Activated B cell treated with CpG ODN at 0.5 μM for 24 hours (primary cell): ENCODE data around the gene SLC17A1. TPM values are rescaled to one million over a fixed set of nuclear protein-coding genes. Genes with fewer than 3 reads are reported as not detected.

ENCODE experiments used
- ATAC-seq: fragments of 200-7000 bp; cut with Tn5 transposase; one replicate; pipeline ENCODE4 v1.10.0; 2021; ENCODE audit warnings: low read depth, mild to moderate bottlenecking, moderate library complexity
- CTCF ChIA-PET: fragments of 350-600 bp; sonication (Branson Sonifier 250); formaldehyde crosslinking; loops from one replicate; lab custom pipeline; 2021; ENCODE audit warnings: antibody characterized with exemption; lab: Charles Lee
- POLR2A ChIA-PET: fragments of 350-600 bp; sonication (Branson Sonifier 250); formaldehyde crosslinking; loops from one replicate; lab custom pipeline; 2021; ENCODE audit warnings: antibody characterized with exemption; lab: Charles Lee
- DNase-seq: peaks from one replicate; pipeline ENCODE4 v3.0.0; 2022
- H3K27ac Mint-ChIP-seq: one replicate; pipeline ENCODE4 v1.8.0; 2020; ENCODE audit warnings: mixed read lengths
- H3K27me3 Mint-ChIP-seq: one replicate; pipeline ENCODE4 v1.8.0; 2021; ENCODE audit warnings: mixed read lengths
- H3K36me3 Mint-ChIP-seq: one replicate; pipeline ENCODE4 v1.8.0; 2021; ENCODE audit warnings: low read depth, mixed read lengths
- H3K4me1 Mint-ChIP-seq: one replicate; pipeline ENCODE4 v1.8.0; 2021; ENCODE audit warnings: mixed read lengths
- H3K4me3 Mint-ChIP-seq: one replicate; pipeline ENCODE4 v1.8.0; 2020; ENCODE audit warnings: mild to moderate bottlenecking, mixed read lengths
- H3K9me3 Mint-ChIP-seq: one replicate; pipeline ENCODE4 v1.8.0; 2020; ENCODE audit warnings: mixed read lengths
- CTCF ChIP-seq: fragments of 200-600 bp; IDR thresholded peaks from one replicate; pipeline ENCODE4 v1.8.0; 2022; ENCODE audit warnings: antibody characterized with exemption, mild to moderate bottlenecking
- intact Hi-C: fragments of 100-400 bp; cut with micrococcal nuclease; formaldehyde crosslinking; loops from one replicate; pipeline ENCODE4 v1.15.1; 2024
- total RNA-seq: library from RNA; stranded (reverse); gene quantifications from 2 replicates; pipeline ENCODE4 v1.2.3, GENCODE V29; 2022

SLC17A1 gene
- total RNA-seq, 1 donor from 2014 or later = not detected

GRCh38 chr6:25866011-25866410 is 34.2 kb upstream of the SLC17A1 start:
- Mint-ChIP-seq H3K27me3 (peaks cover 19% of the 10 kb centered on the region), H3K9me3 (no peaks in the 10 kb centered on the region), H3K27ac (no peak overlapping the region), H3K4me3 (no peak overlapping the region), H3K36me3 (no peaks in the 10 kb centered on the region), H3K4me1 (no peaks in the 10 kb centered on the region)
- no peak for ATAC-seq
- no peak for TF ChIP-seq CTCF
- ChIA-PET CTCF (no interaction called here), POLR2A (no interaction called here)
- intact Hi-C loops = no loop called here
- DNase-seq = no peak

GRCh38 chr6:25863360-25863759 is 31.5 kb upstream of the SLC17A1 start:
- intact Hi-C loops = no loop called here
- Mint-ChIP-seq H3K27me3 (peaks cover 24% of the 10 kb centered on the region), H3K4me1 (no peaks in the 10 kb centered on the region), H3K4me3 (no peak overlapping the region), H3K27ac (no peak overlapping the region), H3K36me3 (no peaks in the 10 kb centered on the region), H3K9me3 (no peaks in the 10 kb centered on the region)
- ATAC-seq (no peak), DNase-seq (no peak)
- ChIA-PET POLR2A (no interaction called here), CTCF (no interaction called here)
- TF ChIP-seq CTCF = no peak

GRCh38 chr6:25862199-25862598 is 30.3 kb upstream of the SLC17A1 start:
- ChIA-PET POLR2A (no interaction called here), CTCF (interaction anchor here (0.6 kb wide), 1 partner anchor 130 kb away, joined by 3 read pairs; no protein-coding TSS in a partner anchor)
- H3K4me3 Mint-ChIP-seq = no peak overlapping the region
- DNase-seq (no peak), ATAC-seq (no peak)
- intact Hi-C loops = no loop called here
- H3K36me3 Mint-ChIP-seq = no peaks in the 10 kb centered on the region
- no peaks in the 10 kb centered on the region for H3K4me1 Mint-ChIP-seq
- H3K27ac Mint-ChIP-seq = no peak overlapping the region
- TF ChIP-seq CTCF = no peak
- no peaks in the 10 kb centered on the region for H3K9me3 Mint-ChIP-seq
- H3K27me3 Mint-ChIP-seq = peaks cover 31% of the 10 kb centered on the region

- ATAC-seq = no peak
- H3K27ac Mint-ChIP-seq = no peak overlapping the region
- peaks cover 5% of the 10 kb centered on the region for H3K27me3 Mint-ChIP-seq
- H3K4me3 Mint-ChIP-seq = no peak overlapping the region
- H3K4me1 Mint-ChIP-seq = no peaks in the 10 kb centered on the region
- POLR2A ChIA-PET = no interaction called here
- H3K9me3 Mint-ChIP-seq = no peaks in the 10 kb centered on the region
- intact Hi-C loops = no loop called here
- CTCF ChIA-PET = no interaction called here
- no peak for DNase-seq
- no peaks in the 10 kb centered on the region for H3K36me3 Mint-ChIP-seq
- TF ChIP-seq CTCF = no peak
These were observed 20.9 kb upstream of the SLC17A1 start for GRCh38 chr6:25852756-25853155.

GRCh38 chr6:25851961-25852360 is 20.1 kb upstream of the SLC17A1 start:
- no peak for DNase-seq
- CTCF ChIA-PET = no interaction called here
- Mint-ChIP-seq H3K27me3 (peaks cover 6% of the 10 kb centered on the region), H3K9me3 (peaks cover 3% of the 10 kb centered on the region), H3K27ac (no peak overlapping the region), H3K4me1 (no peaks in the 10 kb centered on the region), H3K4me3 (no peak overlapping the region), H3K36me3 (no peaks in the 10 kb centered on the region)
- no peak for TF ChIP-seq CTCF
- intact Hi-C loops = no loop called here
- ATAC-seq = no peak
- POLR2A ChIA-PET = no interaction called here
